GM18498 (cell line): ENCODE measurements around the gene GFY.

Source experiments
- ATAC-seq: cut with Tn5 transposase; IDR thresholded peaks from one replicate; pipeline ENCODE4 v1.9.1; 2021; ENCODE audit warnings: mild to moderate bottlenecking, moderate library complexity; ENCODE audit not compliant: unreplicated experiment

The GFY gene

GRCh38 chr19:49408816-49409440 lies 16.3 kb upstream of the GFY start:
- no peak for ATAC-seq

- ATAC-seq: no peak
Observed at GRCh38 chr19:49409441-49410029, 15.7 kb upstream of the GFY start.

- ATAC-seq: no peak
Observed at GRCh38 chr19:49411681-49412326, 13.4 kb upstream of the GFY start.

- no peak for ATAC-seq
Observed at GRCh38 chr19:49413348-49413747, 11.8 kb upstream of the GFY start.

- no peak for ATAC-seq
Observed at GRCh38 chr19:49414256-49414655, 10.9 kb upstream of the GFY start.

GRCh38 chr19:49415102-49415809 lies 9.9 kb upstream of the GFY start:
- ATAC-seq: no peak

- no peak for ATAC-seq
Observed at GRCh38 chr19:49415810-49416200, 9.4 kb upstream of the GFY start.

- ATAC-seq: no peak
Observed at GRCh38 chr19:49417088-49417487, 8.1 kb upstream of the GFY start.

- ATAC-seq: no peak
Observed at GRCh38 chr19:49418511-49418910, 6.7 kb upstream of the GFY start.

GRCh38 chr19:49419173-49419572 lies 6.0 kb upstream of the GFY start:
- no peak for ATAC-seq

- no peak for ATAC-seq
Observed at GRCh38 chr19:49420227-49420626, 5.0 kb upstream of the GFY start.

GRCh38 chr19:49421039-49421877 lies 3.9 kb upstream of the GFY start:
- ATAC-seq: no peak

GRCh38 chr19:49421878-49422202 lies 3.3 kb upstream of the GFY start:
- no peak for ATAC-seq

GRCh38 chr19:49422407-49423070 lies 2.6 kb upstream of the GFY start:
- no peak for ATAC-seq

GRCh38 chr19:49423071-49423984 lies 1.9 kb upstream of the GFY start, which contains the start of gene PTH2:
TSS of gene PTH2 (minus strand) at chr19:49423441. CDS start at chr19:49423339, 102 bp downstream.
- no peak for ATAC-seq

- no peak for ATAC-seq
Observed at GRCh38 chr19:49423985-49424303, 1.2 kb upstream of the GFY start.

GRCh38 chr19:49425922-49426592 lies 869 bp downstream of the GFY start:
- no peak for ATAC-seq

GRCh38 chr19:49427339-49427738 lies 2.2 kb downstream of the GFY start:
- ATAC-seq: no peak
